Mucosa of descending colon (tissue), 3 donors: ENCODE measurements around the gene TMEM53. TPM values are rescaled to one million over a fixed set of nuclear protein-coding genes. Genes with fewer than 3 reads are reported as not detected.

ENCODE experiments used
- ATAC-seq: fragments of 200-7000 bp; cut with Tn5 transposase; one replicate; pipeline ENCODE4 v1.9.1; 2020; ENCODE audit warnings: mild to moderate bottlenecking, moderate library complexity
- DNase-seq, 3 donors: peaks; one replicate each; pipeline ENCODE4 v3.0.0-alpha.2; 2020
- H3K36me3 ChIP-seq: fragments of 200-600 bp; one replicate; pipeline ENCODE4 v1.8.0; 2021; ENCODE audit warnings: low read depth, mild to moderate bottlenecking
- H3K4me1 ChIP-seq: fragments of 200-600 bp; one replicate; pipeline ENCODE4 v1.8.0; 2021; ENCODE audit warnings: low read depth, mild to moderate bottlenecking
- H3K4me3 ChIP-seq: fragments of 200-600 bp; one replicate; pipeline ENCODE4 v1.8.0; 2021; ENCODE audit warnings: mild to moderate bottlenecking
- H3K9me3 ChIP-seq: fragments of 200-600 bp; one replicate; pipeline ENCODE4 v1.8.0; 2021; ENCODE audit warnings: mild to moderate bottlenecking
- CTCF ChIP-seq: fragments of 200-600 bp; IDR thresholded peaks from one replicate; pipeline ENCODE4 v1.8.0; 2022; ENCODE audit warnings: antibody characterized with exemption, mild to moderate bottlenecking
- intact Hi-C, 2 donors: fragments of 100-400 bp; cut with DNase I in 1 of 2; cut with micrococcal nuclease in 1 of 2; formaldehyde crosslinking; loops; one replicate each; pipeline versions ENCODE4 v1.11.0 to v1.11.1; 2022; cut with DNase I, micrococcal nuclease
- total RNA-seq, 3 donors: library from RNA; stranded (reverse); fragmentation: NEBNext Ultra II Directional in 2 of 3; extraction: Animal tissue kit (Norgen Biotek cat#: 25700) in 2 of 3; gene quantifications; one replicate each; pipeline versions ENCODE4 v1.2.1 to v1.2.4, GENCODE V29; 2021 to 2023
- donor health status: DM: no; HTN: no; CAD: no; lungs with moderate emphysema.
- donor health status: DM: no; HTN: no; CAD: no.
- donor health status: DM: no; HTN: yes; CAD: no.

TMEM53 gene
- total RNA-seq, 3 donors from 2014 or later, result 19.3 to 46.0 (median 36.6) TPM

- H3K36me3 ChIP-seq, result no peaks in the 10 kb centered on the region
- intact Hi-C loops, result loop anchor here in 1 of 2 donors (2.0 kb wide), 1 partner anchor 43 kb away; no protein-coding TSS in a partner anchor
- DNase-seq, result no peak
- ATAC-seq, result no peak
- no peak overlapping the region for H3K4me3 ChIP-seq
- H3K9me3 ChIP-seq, result no peaks in the 10 kb centered on the region
- no peaks in the 10 kb centered on the region for H3K4me1 ChIP-seq
- TF ChIP-seq CTCF, result no peak
These were observed 20.9 kb downstream of the TMEM53 start for GRCh38 chr1:44653107-44653964.

GRCh38 chr1:44652445-44653106 lies 21.7 kb downstream of the TMEM53 start:
- TF ChIP-seq CTCF, result peak; percentile 91
- intact Hi-C loops, result loop anchor here in 1 of 2 donors (2.0 kb wide), 1 partner anchor 42 kb away; no protein-coding TSS in a partner anchor
- DNase-seq (peak; percentile 77 to 87 (median 87)), ATAC-seq (peak; percentile 90)
- no peaks in the 10 kb centered on the region for H3K36me3 ChIP-seq
- H3K9me3 ChIP-seq, result no peaks in the 10 kb centered on the region
- no peaks in the 10 kb centered on the region for H3K4me1 ChIP-seq
- H3K4me3 ChIP-seq, result no peak overlapping the region

- Histone ChIP-seq H3K4me3 (no peak overlapping the region), H3K4me1 (no peaks in the 10 kb centered on the region), H3K36me3 (no peaks in the 10 kb centered on the region), H3K9me3 (no peaks in the 10 kb centered on the region)
- intact Hi-C loops, result no loop called here
- no peak for DNase-seq
- no peak for TF ChIP-seq CTCF
- no peak for ATAC-seq
These were observed 23.2 kb downstream of the TMEM53 start for GRCh38 chr1:44651069-44651468.

GRCh38 chr1:44650159-44650831 lies 24.0 kb downstream of the TMEM53 start:
- intact Hi-C loops, result no loop called here
- Histone ChIP-seq H3K4me3 (no peak overlapping the region), H3K4me1 (no peaks in the 10 kb centered on the region), H3K36me3 (no peaks in the 10 kb centered on the region), H3K9me3 (no peaks in the 10 kb centered on the region)
- ATAC-seq, result no peak
- DNase-seq, result no peak
- no peak for TF ChIP-seq CTCF

- ATAC-seq, result no peak
- intact Hi-C loops, result no loop called here
- Histone ChIP-seq H3K36me3 (no peaks in the 10 kb centered on the region), H3K4me1 (no peaks in the 10 kb centered on the region), H3K4me3 (no peak overlapping the region), H3K9me3 (no peaks in the 10 kb centered on the region)
- TF ChIP-seq CTCF, result no peak
- no peak for DNase-seq
These were observed 24.5 kb downstream of the TMEM53 start for GRCh38 chr1:44649788-44650158.
